Liver (tissue), 9 donors: ENCODE measurements around the gene MRPS9. TPM values are rescaled to one million over a fixed set of nuclear protein-coding genes. Genes with fewer than 3 reads are reported as not detected.

ENCODE experiments used
- DNase-seq: peaks from one replicate; pipeline ENCODE4 v3.0.0-alpha.2; 2017; ENCODE audit warnings: low spot score
- H3K27ac ChIP-seq, 2 donors: one replicate each; pipeline ENCODE4 v1.7.0; 2013; ENCODE audit warnings: inconsistent platforms in 2 of 2, low read length in 2 of 2, control low read depth in 1 of 2, low read depth in 1 of 2, mild to moderate bottlenecking in 1 of 2
- H3K27me3 ChIP-seq, 4 donors: one replicate each; pipeline versions ENCODE4 v1.6.1 to v1.7.0; 2013; ENCODE audit warnings: low read length in 3 of 4, inconsistent platforms in 1 of 4, mild to moderate bottlenecking in 1 of 4, moderate library complexity in 1 of 4; ENCODE audit not compliant: control insufficient read depth in 4 of 4, insufficient read depth in 4 of 4
- H3K36me3 ChIP-seq, 4 donors: one replicate each; pipeline versions ENCODE4 v1.6.1 to v1.7.0; 2013; ENCODE audit warnings: low read length in 3 of 4, mild to moderate bottlenecking in 3 of 4, low read depth in 1 of 4, moderate library complexity in 1 of 4; ENCODE audit not compliant: control insufficient read depth in 4 of 4, insufficient read depth in 3 of 4
- H3K4me1 ChIP-seq, 4 donors: one replicate each; pipeline versions ENCODE4 v1.6.1 to v1.7.0; 2013; ENCODE audit warnings: low read length in 3 of 4, mild to moderate bottlenecking in 3 of 4, moderate library complexity in 1 of 4; ENCODE audit not compliant: control insufficient read depth in 4 of 4, insufficient read depth in 4 of 4
- H3K4me3 ChIP-seq, 3 donors: one replicate each; pipeline versions ENCODE4 v1.6.1 to v1.7.0; 2013; ENCODE audit warnings: low read length in 3 of 3, control low read depth in 1 of 3, low read depth in 1 of 3, mild to moderate bottlenecking in 1 of 3
- H3K9ac ChIP-seq, 2 donors: one replicate each; pipeline ENCODE4 v1.7.0; 2013; ENCODE audit warnings: low read length in 2 of 2, mild to moderate bottlenecking in 2 of 2, moderate library complexity in 2 of 2, control low read depth in 1 of 2, low read depth in 1 of 2
- H3K9me3 ChIP-seq, 4 donors: one replicate each; pipeline versions ENCODE4 v1.6.1 to v1.7.0; 2013; ENCODE audit warnings: low read length in 3 of 4; ENCODE audit not compliant: control insufficient read depth in 4 of 4
- ATF3 ChIP-seq: IDR thresholded peaks from 2 replicates; pipeline ENCODE4 v1.6.1; 2016; ENCODE audit warnings: antibody characterized with exemption
- EGR1 ChIP-seq, 2 donors: IDR thresholded peaks; 2 replicates each; pipeline ENCODE4 v1.6.1; 2016 to 2018; ENCODE audit warnings: antibody characterized with exemption in 2 of 2, low read depth in 2 of 2
- FOXA1 ChIP-seq: IDR thresholded peaks from 2 replicates; pipeline ENCODE4 v1.6.1; 2016; ENCODE audit warnings: antibody characterized with exemption
- FOXA2 ChIP-seq: IDR thresholded peaks from 2 replicates; pipeline ENCODE4 v1.6.1; 2016; ENCODE audit warnings: antibody characterized with exemption
- HNF4G ChIP-seq: IDR thresholded peaks from 2 replicates; pipeline ENCODE4 v1.6.1; 2016; ENCODE audit warnings: antibody characterized with exemption
- NR2F2 ChIP-seq: IDR thresholded peaks from 2 replicates; pipeline ENCODE4 v1.6.1; 2016; ENCODE audit warnings: antibody characterized with exemption
- RAD21 ChIP-seq, 2 donors: IDR thresholded peaks; 2 replicates each; pipeline ENCODE4 v1.6.1; 2016; ENCODE audit warnings: antibody characterized with exemption in 2 of 2, mild to moderate bottlenecking in 2 of 2
- RXRA ChIP-seq, 2 donors: IDR thresholded peaks; 2 replicates each; pipeline ENCODE4 v1.6.1; 2017 to 2018; ENCODE audit warnings: antibody characterized with exemption in 2 of 2, mild to moderate bottlenecking in 1 of 2
- SP1 ChIP-seq: IDR thresholded peaks from 2 replicates; pipeline ENCODE4 v1.6.1; 2018; ENCODE audit warnings: antibody characterized with exemption, mild to moderate bottlenecking
- TAF1 ChIP-seq: conservative IDR thresholded peaks from 2 replicates; pipeline ENCODE4 v1.6.1; 2016; ENCODE audit warnings: antibody characterized with exemption, mild to moderate bottlenecking
- ZBTB33 ChIP-seq: IDR thresholded peaks from 2 replicates; pipeline ENCODE4 v1.6.1; 2016; ENCODE audit warnings: antibody characterized with exemption
- WGBS: extraction: QIAGEN DNeasy Blood & Tissue Kit; methylation state at CpG from one replicate; pipeline ENCODE4 v1.1.7; 2013; 5-methylcytosine and 5-hydroxymethylcytosine counted together
- polyA plus RNA-seq, 2 donors: library from polyadenylated mRNA; stranded (reverse) in 1 of 2; unstranded in 1 of 2; fragments of 200-250 nt in 1 of 2; fragments of >200 nt in 1 of 2; fragmentation: Nextera tagmentation in 1 of 2; extraction: Ambion mirVana in 1 of 2; gene quantifications; one replicate each; pipeline versions ENCODE4 v1.2.1 to v1.2.3, GENCODE V29; 2013 to 2015
- total RNA-seq, 2 donors: library from RNA; depleted of rRNA; stranded (reverse); fragments of >200 nt; gene quantifications; one replicate each; pipeline ENCODE4 v1.2.3, GENCODE V29; 2014
- TF ChIP-seq, protein P1 (sequence below): IDR thresholded peaks from 2 replicates; pipeline ENCODE4 v1.6.1; 2016; ENCODE audit warnings: antibody characterized with exemption, mild to moderate bottlenecking
- TF ChIP-seq, protein P2 (sequence below): IDR thresholded peaks from 2 replicates; pipeline ENCODE4 v1.6.1; 2016; ENCODE audit warnings: antibody characterized with exemption
- TF ChIP-seq, protein P3 (sequence below): fragments of 150-350 bp; IDR thresholded peaks from 2 replicates; pipeline ENCODE4 v1.5.1; 2017; ENCODE audit warnings: improper control_type of control experiment, low read depth, low read length; ENCODE audit not compliant: missing input control
- donor health status: healthy.
- donor health status: healthy.
- donor health status: healthy.
- donor health status: healthy.
- donor health status: healthy.

Gene MRPS9
- total and polyA plus RNA-seq, 4 donors = 11.5 to 27.7 (median 17.9) TPM

- no peaks in the 10 kb centered on the region for H3K9me3 ChIP-seq
- peaks cover 0 to 2% (median 0%) of the 10 kb centered on the region in 4 donors for H3K36me3 ChIP-seq
- 92% methylated on average over 5 of the region's 5 CpGs for WGBS
- no peak for TF ChIP-seq RAD21 (IDR thresholded peaks at IDR 0.05)
- TF ChIP-seq, protein P1, sequence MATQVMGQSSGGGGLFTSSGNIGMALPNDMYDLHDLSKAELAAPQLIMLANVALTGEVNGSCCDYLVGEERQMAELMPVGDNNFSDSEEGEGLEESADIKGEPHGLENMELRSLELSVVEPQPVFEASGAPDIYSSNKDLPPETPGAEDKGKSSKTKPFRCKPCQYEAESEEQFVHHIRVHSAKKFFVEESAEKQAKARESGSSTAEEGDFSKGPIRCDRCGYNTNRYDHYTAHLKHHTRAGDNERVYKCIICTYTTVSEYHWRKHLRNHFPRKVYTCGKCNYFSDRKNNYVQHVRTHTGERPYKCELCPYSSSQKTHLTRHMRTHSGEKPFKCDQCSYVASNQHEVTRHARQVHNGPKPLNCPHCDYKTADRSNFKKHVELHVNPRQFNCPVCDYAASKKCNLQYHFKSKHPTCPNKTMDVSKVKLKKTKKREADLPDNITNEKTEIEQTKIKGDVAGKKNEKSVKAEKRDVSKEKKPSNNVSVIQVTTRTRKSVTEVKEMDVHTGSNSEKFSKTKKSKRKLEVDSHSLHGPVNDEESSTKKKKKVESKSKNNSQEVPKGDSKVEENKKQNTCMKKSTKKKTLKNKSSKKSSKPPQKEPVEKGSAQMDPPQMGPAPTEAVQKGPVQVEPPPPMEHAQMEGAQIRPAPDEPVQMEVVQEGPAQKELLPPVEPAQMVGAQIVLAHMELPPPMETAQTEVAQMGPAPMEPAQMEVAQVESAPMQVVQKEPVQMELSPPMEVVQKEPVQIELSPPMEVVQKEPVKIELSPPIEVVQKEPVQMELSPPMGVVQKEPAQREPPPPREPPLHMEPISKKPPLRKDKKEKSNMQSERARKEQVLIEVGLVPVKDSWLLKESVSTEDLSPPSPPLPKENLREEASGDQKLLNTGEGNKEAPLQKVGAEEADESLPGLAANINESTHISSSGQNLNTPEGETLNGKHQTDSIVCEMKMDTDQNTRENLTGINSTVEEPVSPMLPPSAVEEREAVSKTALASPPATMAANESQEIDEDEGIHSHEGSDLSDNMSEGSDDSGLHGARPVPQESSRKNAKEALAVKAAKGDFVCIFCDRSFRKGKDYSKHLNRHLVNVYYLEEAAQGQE = no peak
- TF ChIP-seq, protein P2, sequence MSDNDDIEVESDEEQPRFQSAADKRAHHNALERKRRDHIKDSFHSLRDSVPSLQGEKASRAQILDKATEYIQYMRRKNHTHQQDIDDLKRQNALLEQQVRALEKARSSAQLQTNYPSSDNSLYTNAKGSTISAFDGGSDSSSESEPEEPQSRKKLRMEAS = no peak
- TF ChIP-seq EGR1 (IDR thresholded peaks at IDR 0.05; ENCODE audit: low read depth in 2 of 2) = no peak
- TF ChIP-seq NR2F2 = no peak
- TF ChIP-seq SP1 = no peak
- no peak for TF ChIP-seq TAF1
- TF ChIP-seq ZBTB33 = no peak
- no peak for TF ChIP-seq FOXA2
- TF ChIP-seq, protein P3, sequence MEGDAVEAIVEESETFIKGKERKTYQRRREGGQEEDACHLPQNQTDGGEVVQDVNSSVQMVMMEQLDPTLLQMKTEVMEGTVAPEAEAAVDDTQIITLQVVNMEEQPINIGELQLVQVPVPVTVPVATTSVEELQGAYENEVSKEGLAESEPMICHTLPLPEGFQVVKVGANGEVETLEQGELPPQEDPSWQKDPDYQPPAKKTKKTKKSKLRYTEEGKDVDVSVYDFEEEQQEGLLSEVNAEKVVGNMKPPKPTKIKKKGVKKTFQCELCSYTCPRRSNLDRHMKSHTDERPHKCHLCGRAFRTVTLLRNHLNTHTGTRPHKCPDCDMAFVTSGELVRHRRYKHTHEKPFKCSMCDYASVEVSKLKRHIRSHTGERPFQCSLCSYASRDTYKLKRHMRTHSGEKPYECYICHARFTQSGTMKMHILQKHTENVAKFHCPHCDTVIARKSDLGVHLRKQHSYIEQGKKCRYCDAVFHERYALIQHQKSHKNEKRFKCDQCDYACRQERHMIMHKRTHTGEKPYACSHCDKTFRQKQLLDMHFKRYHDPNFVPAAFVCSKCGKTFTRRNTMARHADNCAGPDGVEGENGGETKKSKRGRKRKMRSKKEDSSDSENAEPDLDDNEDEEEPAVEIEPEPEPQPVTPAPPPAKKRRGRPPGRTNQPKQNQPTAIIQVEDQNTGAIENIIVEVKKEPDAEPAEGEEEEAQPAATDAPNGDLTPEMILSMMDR = no peak
- no peak for TF ChIP-seq ATF3
- TF ChIP-seq FOXA1 = no peak
- TF ChIP-seq RXRA (IDR thresholded peaks at IDR 0.05) = no peak
- H3K9ac ChIP-seq = no peak overlapping the region
- H3K4me1 ChIP-seq = no peaks in the 10 kb centered on the region
- DNase-seq = no peak
- no peak overlapping the region for H3K27ac ChIP-seq
- H3K27me3 ChIP-seq = no peaks in the 10 kb centered on the region
- no peak overlapping the region for H3K4me3 ChIP-seq
Measured at GRCh38 chr2:105110295-105110829, 72.5 kb downstream of the MRPS9 start.

- TF ChIP-seq HNF4G (no peak), ZBTB33 (no peak), RXRA (IDR thresholded peaks at IDR 0.05) (no peak)
- TF ChIP-seq, protein P2 = no peak
- WGBS = 91% methylated on average over 15 of the region's 15 CpGs
- peaks cover 0 to 4% (median under 1%) of the 10 kb centered on the region in 4 donors for H3K4me1 ChIP-seq
- DNase-seq = no peak
- H3K4me3 ChIP-seq = no peak overlapping the region
- H3K36me3 ChIP-seq = peaks cover 0 to 2% (median 0%) of the 10 kb centered on the region in 4 donors
- no peaks in the 10 kb centered on the region for H3K9me3 ChIP-seq
- no peaks in the 10 kb centered on the region for H3K27me3 ChIP-seq
- no peak overlapping the region for H3K9ac ChIP-seq
- H3K27ac ChIP-seq = no peak overlapping the region
Measured at GRCh38 chr2:105111365-105112150, 73.7 kb downstream of the MRPS9 start.
